HG03460 (cell line): ENCODE data around the gene SYNJ1.
"Not testable (repeated sequence)": the region's sequence is repeated elsewhere in the genome, so short reads cannot be mapped to it uniquely, and the experiment has no call there.

ENCODE experiments used
- ATAC-seq: cut with Tn5 transposase; IDR thresholded peaks from one replicate; pipeline ENCODE4 v1.9.1; 2021; ENCODE audit not compliant: unreplicated experiment

Gene SYNJ1

DNA sequence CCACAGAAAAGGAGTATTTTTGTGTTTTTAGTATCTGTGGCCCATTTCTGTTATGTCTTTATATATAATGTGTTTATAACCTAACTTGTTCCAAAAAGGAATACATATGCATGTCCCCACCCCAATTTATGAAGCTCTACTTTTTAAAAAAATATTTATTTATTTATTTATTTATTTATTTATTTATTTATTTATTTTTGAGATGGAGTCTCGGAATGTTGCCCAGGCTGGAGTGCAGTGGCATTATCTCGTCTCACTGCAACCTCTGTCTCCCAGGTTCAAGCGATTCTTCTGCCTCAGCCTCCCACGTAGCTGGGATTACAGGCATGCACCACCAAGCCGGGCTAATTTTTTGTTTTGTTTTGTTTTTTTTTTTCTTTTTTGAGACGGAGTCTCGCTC is 32.3 kb downstream of the SYNJ1 start:
- not testable (repeated sequence) for ATAC-seq

DNA sequence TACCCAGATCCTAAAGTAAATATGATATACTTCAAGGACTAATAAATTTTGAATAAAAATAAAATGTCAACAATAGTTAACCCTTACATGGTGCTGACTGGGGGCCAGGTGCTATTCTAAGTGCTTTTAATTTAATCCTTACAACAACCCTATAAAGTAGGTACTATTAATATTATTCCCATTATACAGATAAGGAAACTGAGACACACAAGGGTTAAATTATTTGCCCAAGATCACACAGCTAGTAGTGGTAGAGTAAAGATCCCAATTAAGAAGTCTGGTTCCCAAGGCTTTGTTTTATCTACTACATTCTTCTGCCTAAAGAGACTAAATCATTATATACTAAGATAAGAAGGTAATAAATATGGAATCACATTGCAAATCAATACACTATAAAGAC is 34.2 kb downstream of the SYNJ1 start:
- ATAC-seq = no peak

DNA sequence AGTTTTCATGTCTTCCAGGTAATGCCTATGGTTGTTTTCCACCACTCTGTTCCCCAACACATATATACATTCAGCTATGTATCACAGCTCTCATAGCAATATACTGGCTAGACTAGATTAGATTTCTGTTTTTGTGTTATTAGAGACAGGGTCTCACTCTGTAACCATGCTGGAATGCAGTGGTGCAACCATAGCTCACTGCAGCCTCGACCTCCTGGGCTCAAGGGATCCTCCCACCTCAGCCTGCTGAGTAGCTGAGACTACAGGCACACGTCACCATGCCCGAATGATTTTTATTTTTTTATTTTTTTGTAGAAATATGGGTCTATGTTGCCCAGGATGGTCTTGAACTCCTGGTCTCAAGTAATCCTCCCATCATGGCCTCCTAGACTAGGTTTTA is 37.7 kb downstream of the SYNJ1 start:
- ATAC-seq = no peak

DNA sequence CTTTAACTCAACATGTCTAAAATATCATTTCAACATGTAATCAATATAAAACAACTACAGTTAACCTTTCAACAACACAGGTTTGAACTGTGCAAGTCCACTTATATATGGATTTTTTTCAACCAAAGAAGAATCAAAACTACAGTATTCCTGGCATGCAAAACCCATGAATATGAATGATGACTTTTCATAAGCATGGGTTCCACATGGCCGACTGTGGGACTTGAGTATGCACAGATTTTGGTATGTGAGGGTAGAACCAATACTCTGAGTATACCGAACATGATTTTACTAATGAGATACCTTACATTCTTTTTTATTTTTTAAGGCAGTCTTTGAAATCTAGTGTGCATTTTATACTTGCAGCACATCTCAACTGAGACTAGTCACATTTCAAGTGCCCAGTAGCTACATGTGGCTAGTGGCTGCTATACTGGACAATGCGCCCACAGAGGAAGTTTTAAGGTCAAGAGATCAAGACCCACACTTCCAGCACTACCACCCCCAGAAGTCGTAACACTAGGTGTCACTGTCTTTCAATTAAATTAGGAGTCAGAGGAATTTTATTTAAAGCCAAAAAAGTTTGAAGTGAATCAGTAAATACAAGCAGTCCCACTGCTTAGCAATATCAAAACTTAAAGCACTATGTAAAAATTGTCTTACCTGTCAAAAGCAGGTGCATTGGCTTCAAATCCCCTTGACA is 40.0 kb downstream of the SYNJ1 start:
- no peak for ATAC-seq

DNA sequence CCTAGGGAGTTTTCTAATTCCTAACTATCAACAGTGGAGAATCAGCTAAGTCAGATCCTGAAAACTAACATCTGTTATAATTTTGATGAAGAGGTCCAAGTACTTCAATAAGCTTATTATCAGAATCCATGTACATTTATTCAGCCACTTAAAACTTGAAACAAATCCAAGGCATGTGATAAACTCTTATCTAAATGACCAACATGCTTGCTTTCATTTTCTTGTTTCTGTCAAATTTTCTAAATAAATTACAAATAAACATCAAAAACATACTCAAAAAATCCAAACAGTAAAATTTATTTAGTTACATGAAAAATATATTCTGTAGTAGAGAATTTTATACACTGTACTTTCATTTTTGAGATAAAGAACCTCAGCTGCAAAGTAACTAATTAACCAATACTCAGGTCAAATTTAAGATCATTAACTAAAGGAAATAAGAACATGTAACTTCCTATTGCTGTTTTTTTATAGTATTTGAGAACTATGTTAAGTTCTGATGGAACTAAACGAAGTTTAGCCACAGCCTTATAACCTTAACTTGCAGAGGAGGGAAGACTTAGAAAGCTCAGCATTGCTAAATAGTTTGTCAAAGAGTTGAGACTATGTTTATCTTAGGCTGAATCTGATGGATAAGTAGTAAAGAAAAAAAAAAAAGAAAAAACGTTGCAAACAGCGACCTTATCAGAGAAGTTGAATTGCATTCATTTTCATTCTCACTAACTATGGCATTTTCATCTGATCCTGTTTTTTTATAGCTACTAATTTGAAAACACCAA is 44.9 kb downstream of the SYNJ1 start:
- ATAC-seq = no peak

DNA sequence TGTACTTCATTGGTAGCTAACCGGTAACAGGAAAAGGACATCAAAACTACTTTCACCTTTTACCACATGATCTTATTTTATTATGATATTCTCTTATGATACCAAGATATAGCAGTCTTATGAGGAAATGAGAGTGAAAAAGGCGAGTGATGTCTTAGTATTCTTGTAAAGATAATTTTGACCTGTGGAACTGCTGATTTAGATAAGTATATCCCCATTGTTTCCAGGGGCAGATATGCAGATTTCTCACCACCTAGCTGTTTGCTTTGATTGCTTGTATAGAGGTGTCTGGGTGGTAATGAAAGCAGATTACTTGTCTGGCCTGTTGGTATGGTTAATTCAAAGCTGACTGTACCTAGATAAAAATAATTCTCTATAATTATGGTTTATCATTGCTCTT is 53.1 kb downstream of the SYNJ1 start:
- no peak for ATAC-seq

DNA sequence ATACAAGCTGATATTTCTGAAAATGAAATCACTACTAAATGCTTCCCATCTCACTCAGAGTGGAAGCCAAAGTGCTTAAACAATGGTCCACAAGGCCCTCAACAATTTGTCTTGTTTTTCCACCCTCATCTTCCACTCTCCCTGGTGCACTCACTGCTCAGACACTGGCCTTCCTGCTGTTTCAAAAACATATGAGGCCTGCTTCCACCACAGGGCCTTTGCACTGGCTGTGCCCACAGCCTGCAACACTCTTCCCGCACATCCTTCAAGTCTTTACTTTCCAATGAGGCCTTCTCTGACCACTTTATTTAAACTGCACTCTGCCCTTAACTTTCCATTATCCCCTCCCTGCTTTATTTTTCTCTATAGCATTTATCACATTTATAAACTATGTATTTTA is 53.8 kb downstream of the SYNJ1 start:
- ATAC-seq = no peak

DNA sequence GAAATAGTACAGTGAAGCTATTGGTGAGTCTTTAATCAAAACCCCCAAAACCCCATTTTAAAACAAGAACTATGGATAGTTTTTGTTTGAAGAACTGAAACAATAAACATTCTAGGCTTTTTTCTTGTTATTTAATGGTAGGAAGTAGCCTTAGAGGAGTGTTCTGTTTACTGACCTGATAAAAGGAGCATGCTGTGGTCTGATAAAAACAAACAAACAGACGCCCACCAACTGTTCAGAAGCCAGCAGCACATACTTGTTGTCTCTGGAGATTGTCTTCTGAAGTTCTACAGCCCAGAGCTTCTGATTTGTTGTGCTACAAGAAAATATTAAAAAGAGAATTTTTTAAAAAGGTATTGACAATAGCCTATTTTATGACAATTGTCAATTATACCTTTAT is 61.6 kb downstream of the SYNJ1 start:
- ATAC-seq = no peak

DNA sequence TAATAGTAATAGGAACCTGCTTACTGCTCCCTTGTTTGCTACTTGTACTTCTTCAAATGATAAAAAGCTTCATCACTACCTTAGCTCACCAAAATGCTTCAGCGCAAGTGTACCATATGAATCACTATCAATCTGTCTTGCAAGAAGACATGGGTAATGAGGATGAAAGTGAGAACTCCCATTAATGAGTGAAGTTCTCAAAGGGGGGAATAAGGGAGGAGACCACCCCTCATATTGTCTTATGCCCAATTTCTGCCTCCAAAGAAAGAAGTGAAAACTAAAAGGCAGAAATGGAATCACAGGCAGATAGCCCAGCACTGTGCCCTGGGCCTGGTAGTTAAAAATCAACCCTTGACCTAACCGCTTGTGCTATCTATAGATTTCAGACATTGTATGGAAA is 63.7 kb downstream of the SYNJ1 start:
- ATAC-seq = not testable (repeated sequence)

DNA sequence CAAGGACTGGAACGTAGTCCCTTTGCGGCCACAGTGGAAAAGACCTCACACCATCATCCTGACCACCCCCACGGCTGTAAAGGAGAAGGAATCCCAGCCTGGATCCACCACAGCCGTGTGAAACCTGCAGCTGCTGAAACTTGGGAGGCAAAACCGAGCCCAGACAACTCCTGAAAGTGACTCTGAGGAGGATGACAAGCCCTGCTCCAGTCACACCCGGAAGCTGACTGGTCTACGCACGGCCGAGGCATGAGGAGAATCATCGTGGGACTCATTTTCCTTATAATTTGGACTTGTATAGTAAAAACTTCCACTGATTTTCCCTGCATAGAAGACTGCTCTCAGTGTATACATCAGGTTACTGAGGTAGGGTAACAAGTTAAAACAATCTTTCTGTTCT is 65.8 kb downstream of the SYNJ1 start:
- not testable (repeated sequence) for ATAC-seq

DNA sequence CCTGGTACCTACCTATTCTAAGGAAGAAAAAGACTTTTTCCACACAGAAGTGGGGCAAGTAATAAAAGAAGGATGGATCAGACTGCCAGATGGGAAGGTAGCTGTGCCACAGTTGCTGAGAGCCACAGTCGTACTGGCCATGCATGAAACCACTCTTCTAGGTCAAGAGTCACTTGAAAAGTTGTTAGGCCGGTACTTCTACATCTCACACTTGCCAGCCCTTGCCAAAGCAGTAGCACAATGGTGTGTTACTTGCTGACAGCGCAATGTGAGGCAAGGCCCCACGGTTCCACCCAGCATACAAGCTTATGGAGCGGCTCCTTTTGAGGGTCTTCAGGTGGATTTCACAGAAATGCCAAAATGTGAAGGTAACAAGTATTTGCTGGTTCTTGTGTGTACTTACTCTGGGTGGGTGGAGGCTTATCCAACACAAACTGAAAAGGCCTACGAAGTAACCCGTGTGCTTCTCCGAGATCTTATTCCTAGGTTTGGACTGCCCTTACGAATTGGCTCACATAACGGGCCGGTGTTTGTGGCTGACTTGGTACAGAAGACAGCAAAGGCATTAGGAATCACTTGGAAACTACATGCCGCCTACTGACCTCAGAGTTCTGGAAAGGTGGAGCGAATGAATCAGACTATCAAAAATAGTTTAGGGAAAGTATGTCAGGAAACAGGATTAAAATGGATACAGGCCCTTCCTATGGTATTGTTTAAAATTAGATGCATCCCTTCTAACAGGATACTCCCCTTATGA is 66.6 kb downstream of the SYNJ1 start:
- not testable (repeated sequence) for ATAC-seq

DNA sequence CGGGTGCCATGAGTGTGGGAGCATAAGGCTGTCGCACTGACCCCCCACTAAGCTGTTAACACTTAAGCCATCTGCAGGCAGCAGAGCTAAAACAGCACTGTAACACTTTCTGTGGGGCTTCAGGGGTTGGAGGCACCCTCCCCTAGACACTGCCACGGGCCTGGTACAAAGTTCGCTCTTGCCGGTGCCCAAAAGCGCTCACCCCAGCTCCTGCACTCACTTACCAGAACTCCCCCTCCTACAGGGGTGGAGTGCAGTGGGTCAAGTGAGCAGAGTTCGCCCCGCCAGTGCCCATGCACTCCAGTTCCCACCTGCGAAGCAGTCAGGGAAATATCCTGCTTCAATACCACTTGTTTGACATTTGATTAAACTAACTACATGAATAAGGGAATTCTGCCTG is 69.3 kb downstream of the SYNJ1 start:
- ATAC-seq = no peak

DNA sequence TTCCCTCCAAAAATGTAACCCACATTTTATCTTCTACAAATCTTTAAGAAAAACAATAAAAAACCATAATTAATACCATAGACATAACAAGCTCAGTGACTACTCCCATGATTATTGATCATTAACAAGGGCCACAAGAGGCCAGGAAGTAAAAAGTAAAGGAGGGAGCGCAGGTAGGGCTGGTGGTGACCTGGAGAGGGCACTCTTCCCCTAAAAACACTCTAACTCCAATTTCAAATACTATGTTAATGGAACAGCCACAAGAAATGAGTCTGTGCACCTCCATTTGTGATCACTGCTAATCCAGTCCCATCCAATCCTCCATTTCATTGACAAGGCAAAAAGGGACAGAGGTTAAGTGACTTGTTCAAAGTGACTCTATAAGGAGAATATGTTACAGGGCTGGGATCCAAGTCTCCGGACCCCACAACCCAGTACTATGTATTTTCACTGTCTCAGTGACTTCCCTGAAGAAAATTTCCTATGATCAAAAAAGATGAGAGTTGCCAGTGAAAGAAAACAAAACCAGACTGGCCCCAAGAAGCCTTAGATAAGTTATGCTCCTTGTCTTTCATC is 74.4 kb downstream of the SYNJ1 start:
- no peak for ATAC-seq

DNA sequence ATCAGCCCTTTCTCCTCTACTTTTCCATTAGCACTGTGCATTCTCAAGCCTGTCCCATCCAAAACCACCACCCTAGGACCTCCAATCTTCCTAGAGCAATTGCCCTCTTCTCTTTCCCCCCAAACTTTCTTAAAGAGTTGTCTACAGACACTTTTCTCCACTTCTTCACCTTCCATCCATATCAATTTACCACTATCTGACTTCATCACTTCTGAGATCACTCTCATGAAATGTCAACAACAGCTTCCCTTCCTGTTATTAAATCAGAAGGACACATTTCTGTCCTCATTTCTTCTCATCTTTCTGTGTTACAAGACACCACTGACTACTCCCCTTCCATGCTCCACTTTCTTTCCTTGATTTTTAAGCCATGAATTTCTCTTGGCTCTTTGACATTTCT is 79.6 kb downstream of the SYNJ1 start:
- no peak for ATAC-seq

DNA sequence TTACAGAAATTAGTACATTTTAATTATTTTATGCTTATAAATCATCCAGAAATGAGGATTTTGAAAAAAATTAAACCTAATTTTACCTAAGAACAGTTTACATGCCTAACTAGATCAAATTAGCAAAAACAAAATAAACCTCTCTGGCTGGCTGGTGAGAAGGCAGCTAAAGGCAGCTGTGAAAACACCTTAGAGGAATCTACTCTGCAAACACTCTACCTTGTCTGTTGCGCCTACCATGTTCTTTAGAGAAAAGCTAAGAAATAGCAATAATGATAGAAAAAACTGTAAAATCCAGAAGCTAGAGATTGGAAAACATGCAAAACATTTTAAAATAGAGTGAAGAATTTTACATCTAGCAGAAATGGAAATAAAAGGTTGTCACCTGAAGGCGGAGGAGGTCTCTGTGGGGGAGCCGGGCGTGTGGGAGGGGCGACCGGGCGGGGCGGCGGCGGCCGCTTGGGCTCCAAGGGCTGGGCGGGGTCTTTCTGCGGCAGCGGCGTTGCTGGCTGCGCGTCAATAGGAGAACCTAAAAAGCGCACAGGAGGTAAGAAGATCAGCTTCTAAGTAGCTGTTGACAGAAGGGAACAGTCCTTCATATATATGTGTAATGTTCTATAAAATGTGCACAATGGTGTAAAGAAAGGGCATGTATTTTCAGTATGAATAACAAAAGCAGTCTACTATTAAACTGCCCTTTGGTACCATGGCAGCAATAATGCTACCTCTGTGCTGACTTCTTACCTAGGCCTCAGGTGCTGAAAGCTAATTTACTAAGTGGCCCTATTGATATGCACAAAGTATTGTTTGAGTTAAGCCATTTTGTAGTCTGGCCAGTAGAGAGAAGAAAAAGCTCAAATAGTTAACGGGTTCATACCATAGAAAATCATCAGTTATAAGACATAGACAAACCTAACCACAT is 82.3 kb downstream of the SYNJ1 start:
- no peak for ATAC-seq

DNA sequence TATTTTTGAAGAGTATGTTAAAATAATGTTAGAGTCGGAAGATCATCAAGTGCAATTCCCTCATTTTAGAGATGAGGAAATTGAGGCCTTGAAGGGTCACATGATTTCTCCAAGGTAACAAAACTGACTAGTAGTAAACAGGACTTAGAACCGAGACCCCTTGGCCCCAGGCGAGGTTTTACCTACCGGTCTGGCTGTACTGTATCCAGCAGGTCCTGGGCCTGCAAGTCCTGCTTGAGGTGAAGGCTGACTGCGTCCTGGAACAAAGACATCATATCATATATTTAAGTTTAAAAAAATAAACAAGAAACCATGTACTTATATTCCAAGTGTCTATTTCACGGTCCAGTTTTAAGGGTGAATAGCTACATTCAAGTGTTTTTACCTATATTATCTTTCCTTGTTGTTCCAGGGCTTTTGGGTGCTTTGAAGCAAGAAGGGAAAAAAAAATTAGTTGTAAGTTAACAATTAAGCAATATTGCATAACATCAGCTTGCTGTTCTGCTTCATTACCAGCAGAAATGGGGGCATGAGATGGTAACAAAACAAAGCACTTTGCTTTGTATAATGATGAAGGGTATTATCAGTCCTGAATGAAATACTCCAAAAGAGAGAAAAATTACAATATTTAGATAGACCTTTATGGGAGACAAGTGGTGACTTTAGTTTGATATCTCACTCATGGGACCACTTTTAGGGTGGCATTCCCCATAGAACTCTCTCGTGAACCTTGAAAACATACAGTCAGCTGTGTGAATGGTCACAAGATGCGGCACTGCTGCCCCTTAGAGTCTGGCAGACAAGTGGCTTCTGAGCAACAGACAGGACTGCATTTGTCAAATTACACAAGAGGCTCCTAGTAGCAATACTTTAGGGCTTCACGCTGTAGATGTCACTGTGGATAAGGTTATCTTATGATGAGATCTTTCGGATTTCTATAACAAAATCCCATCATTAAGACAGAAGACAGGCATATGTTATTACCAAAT is 85.8 kb downstream of the SYNJ1 start:
- no peak for ATAC-seq

DNA sequence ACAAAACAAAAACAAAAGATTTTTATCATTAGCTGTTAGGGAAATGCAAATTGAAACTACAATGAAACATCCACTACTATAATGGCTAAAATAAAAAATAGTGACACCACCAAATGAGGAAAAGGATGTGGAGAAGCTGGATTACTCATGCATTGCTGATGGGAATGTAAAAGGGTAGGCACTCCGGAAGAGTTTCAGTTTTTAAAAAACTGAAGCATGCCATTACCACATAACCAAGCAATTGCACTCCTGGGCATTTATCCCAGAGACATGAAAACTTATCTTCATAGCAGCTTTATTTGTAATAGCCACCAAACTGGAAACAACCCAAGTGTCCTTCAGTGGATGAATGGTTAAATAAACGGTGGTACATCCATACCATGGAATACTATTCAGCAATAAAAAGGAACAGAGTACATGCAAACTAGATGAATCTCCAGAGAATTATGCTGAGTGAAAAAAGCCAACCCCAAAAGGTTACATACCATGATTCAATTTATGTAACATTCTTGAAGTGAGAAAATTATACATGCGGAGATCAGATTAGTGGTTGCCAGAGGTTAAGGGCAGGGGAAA is 101.1 kb downstream of the SYNJ1 start:
- ATAC-seq = no peak

DNA sequence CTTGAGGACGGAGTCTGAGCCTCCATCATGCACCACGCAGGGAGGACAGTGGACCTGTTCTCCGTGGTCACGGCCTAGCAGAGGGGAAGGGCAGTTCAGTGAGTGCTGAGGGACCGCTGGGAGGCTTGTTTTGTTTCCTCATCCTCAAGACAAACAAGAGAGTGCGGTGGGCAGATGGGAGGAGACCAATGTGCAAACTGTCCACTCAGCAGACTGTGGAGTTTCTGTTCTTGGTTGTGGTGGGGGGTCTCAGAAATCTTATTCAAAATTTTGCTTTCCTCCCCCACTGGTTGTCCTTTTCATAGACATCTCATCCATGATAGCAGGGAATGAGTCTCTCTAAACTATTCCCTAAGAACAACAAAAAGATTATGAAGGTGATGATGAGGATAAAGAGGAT is 109.6 kb downstream of the SYNJ1 start:
- ATAC-seq = not testable (repeated sequence)

DNA sequence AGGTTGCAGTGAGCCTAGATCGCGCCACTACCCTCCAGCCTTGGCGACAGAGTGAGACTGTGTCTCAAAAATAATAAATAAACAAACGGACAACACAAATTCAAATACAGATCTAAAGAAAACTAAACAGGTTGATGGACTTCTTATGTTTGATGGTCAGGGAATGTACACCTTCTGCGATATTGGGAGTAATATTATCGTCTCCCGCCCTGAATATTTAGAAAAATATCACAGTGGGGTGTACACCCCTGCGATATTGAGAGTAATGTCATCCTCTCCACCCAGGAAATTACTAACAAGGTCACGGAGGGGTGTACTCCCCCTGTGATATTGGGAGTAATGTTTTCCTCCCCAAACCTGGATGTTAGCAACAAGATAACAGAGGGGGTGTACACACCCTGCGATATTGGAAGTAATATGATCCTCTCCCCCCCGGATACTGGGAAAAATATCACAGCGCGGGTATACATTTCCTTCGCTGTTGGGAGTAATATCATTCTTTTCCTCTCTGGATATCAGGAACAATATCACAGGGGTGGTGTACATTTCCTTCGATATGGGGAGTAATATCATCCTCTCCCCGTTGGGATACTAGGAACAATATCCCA is 114.3 kb downstream of the SYNJ1 start:
- no peak for ATAC-seq
